HepG2 (cell line): Measurements from ENCODE around the gene ELANE. TPM values are rescaled to one million over a fixed set of nuclear protein-coding genes. Genes with fewer than 3 reads are reported as not detected.
A peak's percentile ranks its signal among the peaks of the same experiment; 100 is the strongest.

Experiments
- ARID5B ChIP-seq: IDR thresholded peaks from 2 replicates; pipeline ENCODE4 v1.4.0; 2020; ENCODE audit warnings: mild to moderate bottlenecking, missing genetic modification reagents
- ARNTL ChIP-seq: sonication (generic); formaldehyde crosslinking; IDR thresholded peaks from 2 replicates; pipeline ENCODE4 v1.4.0; 2020; ENCODE audit warnings: mild to moderate bottlenecking, missing genetic modification reagents
- DR1 ChIP-seq: sonication (generic); formaldehyde crosslinking; IDR thresholded peaks from 2 replicates; pipeline ENCODE4 v1.8.0; 2021; ENCODE audit warnings: mild to moderate bottlenecking, missing genetic modification reagents, inconsistent platforms
- ERF ChIP-seq: IDR thresholded peaks from 2 replicates; pipeline ENCODE4 v1.6.1; 2018; ENCODE audit warnings: missing biosample characterization, missing genetic modification reagents
- GTF3A ChIP-seq: sonication (generic); formaldehyde crosslinking; conservative IDR thresholded peaks from 2 replicates; pipeline ENCODE4 v1.4.0; 2020; ENCODE audit warnings: mild to moderate bottlenecking, missing genetic modification reagents
- HDAC2 ChIP-seq: sonication (generic); formaldehyde crosslinking; IDR thresholded peaks from 2 replicates; pipeline ENCODE4 v1.4.0; 2020; ENCODE audit warnings: missing genetic modification reagents
- KAT8 ChIP-seq: IDR thresholded peaks from 2 replicates; pipeline ENCODE4 v1.6.1; 2016; ENCODE audit warnings: missing genetic modification reagents, missing compliant biosample characterization
- KDM6A ChIP-seq: IDR thresholded peaks from 2 replicates; pipeline ENCODE4 v1.6.1; 2016; ENCODE audit warnings: low read depth
- MAZ ChIP-seq, 2 experiments: sonication (generic) in 1 of 2; formaldehyde crosslinking in 1 of 2; IDR thresholded peaks; 2 replicates each; pipeline versions ENCODE4 v1.5.0 to v1.6.1; 2012 to 2020; ENCODE audit warnings: low read depth in 2 of 2, mild to moderate bottlenecking in 2 of 2, borderline replicate concordance in 1 of 2, improper control_type of control experiment in 1 of 2, low read length in 1 of 2, missing genetic modification reagents in 1 of 2, moderate library complexity in 1 of 2
- MIER3 ChIP-seq: IDR thresholded peaks from 2 replicates; pipeline ENCODE4 v1.6.1; 2016; ENCODE audit warnings: missing compliant biosample characterization, borderline replicate concordance
- MXD4 ChIP-seq: IDR thresholded peaks from 2 replicates; pipeline ENCODE4 v1.6.1; 2016; ENCODE audit warnings: mild to moderate bottlenecking, missing biosample characterization, missing genetic modification reagents
- MXI1 ChIP-seq: IDR thresholded peaks from 3 replicates; pipeline ENCODE4 v1.6.1; 2012; ENCODE audit warnings: low read depth, low read length, inconsistent platforms, borderline replicate concordance
- NFKB2 ChIP-seq: sonication (generic); formaldehyde crosslinking; IDR thresholded peaks from 2 replicates; pipeline ENCODE4 v1.4.0; 2020; ENCODE audit warnings: missing genetic modification reagents, borderline replicate concordance
- SPEN ChIP-seq: sonication (generic); formaldehyde crosslinking; IDR thresholded peaks from 2 replicates; pipeline ENCODE4 v1.5.1; 2020; ENCODE audit warnings: low read depth, mild to moderate bottlenecking, missing genetic modification reagents
- TOE1 ChIP-seq: sonication (generic); formaldehyde crosslinking; IDR thresholded peaks from 2 replicates; pipeline ENCODE4 v1.4.0; 2020; ENCODE audit warnings: mild to moderate bottlenecking, missing genetic modification reagents
- ZBTB33 ChIP-seq: sonication (generic); formaldehyde crosslinking; IDR thresholded peaks from 2 replicates; pipeline ENCODE4 v1.4.0; 2020; ENCODE audit warnings: missing genetic modification reagents
- ZBTB38 ChIP-seq: sonication (generic); formaldehyde crosslinking; IDR thresholded peaks from 2 replicates; pipeline ENCODE4 v1.5.1; 2020; ENCODE audit warnings: mild to moderate bottlenecking, missing genetic modification reagents
- ZBTB7A ChIP-seq: sonication (generic); formaldehyde crosslinking; IDR thresholded peaks from 2 replicates; pipeline ENCODE4 v1.8.0; 2022; ENCODE audit warnings: mild to moderate bottlenecking, missing genetic modification reagents
- ZNF33A ChIP-seq: sonication (generic); formaldehyde crosslinking; IDR thresholded peaks from 2 replicates; pipeline ENCODE4 v1.5.1; 2020; ENCODE audit warnings: missing genetic modification reagents, mild to moderate bottlenecking, moderate library complexity, borderline replicate concordance
- ZNF710 ChIP-seq: sonication (generic); formaldehyde crosslinking; IDR thresholded peaks from 2 replicates; pipeline ENCODE4 v1.5.0; 2020; ENCODE audit warnings: mild to moderate bottlenecking, missing genetic modification reagents, borderline replicate concordance
- ZNF883 ChIP-seq: sonication (generic); formaldehyde crosslinking; IDR thresholded peaks from 2 replicates; pipeline ENCODE4 v1.5.1; 2020; ENCODE audit warnings: mild to moderate bottlenecking, missing genetic modification reagents; ENCODE audit errors: not compliant biosample characterization
- ZSCAN12 ChIP-seq: sonication (generic); formaldehyde crosslinking; IDR thresholded peaks from 2 replicates; pipeline ENCODE4 v1.9.0; 2021; ENCODE audit warnings: mild to moderate bottlenecking, missing genetic modification reagents
- polyA plus RNA-seq, 8 experiments: library from polyadenylated mRNA; depleted of rRNA in 3 of 8; stranded (reverse) in 7 of 8; unstranded in 1 of 8; fragments of >200 nt; fragmentation: Illumina TruSeq in 4 of 8; extraction: Trizol in 4 of 8; gene quantifications; 2 replicates each; pipeline versions ENCODE4 v1.2.1 to v1.2.3, GENCODE V29; 2011 to 2016; ENCODE audit warnings: low read depth in 4 of 8, missing spikeins in 1 of 8, mixed read lengths in 1 of 8; ENCODE audit not compliant: insufficient read depth in 1 of 8
- total RNA-seq, 5 experiments: library from RNA; depleted of rRNA; stranded (reverse); fragments of >200 nt; fragmentation: Illumina TruSeq; extraction: Trizol; gene quantifications; 2 replicates each; pipeline ENCODE4 v1.2.3, GENCODE V29; 2016; ENCODE audit warnings: low read depth in 1 of 5

The ELANE gene
- total and polyA plus RNA-seq, 2 of the 13 experiments (the other 11 are each of a cell fraction or from before 2014, with no cell fraction given) = not detected

- TF ChIP-seq MXD4 (CRISPR knock-in tag) (no peak), SPEN (no peak), MIER3 (CRISPR knock-in tag) (no peak), ARID5B (no peak), ZNF710 (CRISPR knock-in tag) (no peak), KDM6A (CRISPR knock-in tag) (no peak), MAZ (IDR thresholded peaks at IDR 0.05; ENCODE audit: borderline replicate concordance, low read depth, low read length) (0 out of 2 replicates have a peak, but pooled peaks have one; percentile 7), MAZ (CRISPR knock-in tag; IDR thresholded peaks at IDR 0.05; ENCODE audit: low read depth) (no peak), MXI1 (no peak), HDAC2 (CRISPR knock-in tag) (no peak), ZBTB33 (CRISPR knock-in tag) (peak; percentile 92), KAT8 (no peak), TOE1 (no peak), DR1 (CRISPR knock-in tag) (no peak), ERF (CRISPR knock-in tag) (no peak), GTF3A (no peak), ZNF33A (CRISPR knock-in tag) (no peak), ZNF883 (no peak), ZBTB38 (CRISPR knock-in tag) (peak; percentile 93), ZBTB7A (CRISPR knock-in tag) (no peak), NFKB2 (CRISPR knock-in tag) (no peak), ARNTL (CRISPR knock-in tag) (no peak), ZSCAN12 (CRISPR knock-in tag) (no peak)
Measured at GRCh38 chr19:861756-862580, 9.9 kb downstream of the ELANE start (continued).
